K562 (cell line): Measurements from ENCODE around the gene ANKRD11. TPM values are rescaled to one million over a fixed set of nuclear protein-coding genes. Genes with fewer than 3 reads are reported as not detected.

Source experiments
- ATF6 ChIP-seq: sonication (generic); formaldehyde crosslinking; IDR thresholded peaks from 2 replicates; pipeline ENCODE4 v1.4.0; 2020; ENCODE audit warnings: mild to moderate bottlenecking, missing genetic modification reagents
- BRD9 ChIP-seq: fragments of 450-650 bp; IDR thresholded peaks from 2 replicates; pipeline ENCODE4 v1.6.1; 2018; ENCODE audit warnings: low read depth; ENCODE audit not compliant: partially characterized antibody
- CCAR2 ChIP-seq: fragments of 200-400 bp; formaldehyde crosslinking; IDR thresholded peaks from 2 replicates; pipeline ENCODE4 v1.6.1; 2017; ENCODE audit warnings: mild to moderate bottlenecking, low read depth, low read length
- E2F8 ChIP-seq: fragments of 450-650 bp; IDR thresholded peaks from 2 replicates; pipeline ENCODE4 v1.7.1; 2018; ENCODE audit warnings: mild to moderate bottlenecking, low read depth; ENCODE audit not compliant: partially characterized antibody
- E4F1 ChIP-seq: fragments of 250-450 bp; sonication (Bioruptor Pico); IDR thresholded peaks from 2 replicates; pipeline ENCODE4 v1.5.0; 2021; ENCODE audit warnings: mild to moderate bottlenecking, borderline replicate concordance
- HNRNPLL ChIP-seq: fragments of 200-400 bp; formaldehyde crosslinking; IDR thresholded peaks from 2 replicates; pipeline ENCODE4 v1.6.1; 2017; ENCODE audit warnings: low read length, low read depth, mild to moderate bottlenecking; ENCODE audit not compliant: poor library complexity, severe bottlenecking
- HOMEZ ChIP-seq: fragments of 250-450 bp; sonication (Bioruptor Pico); IDR thresholded peaks from 2 replicates; pipeline ENCODE4 v1.4.0; 2020; ENCODE audit warnings: mild to moderate bottlenecking, moderate library complexity
- NFRKB ChIP-seq: fragments of 450-650 bp; IDR thresholded peaks from 2 replicates; pipeline ENCODE4 v1.6.1; 2016; ENCODE audit warnings: low read depth
- NRF1 ChIP-seq, 2 experiments: fragments of 450-650 bp; IDR thresholded peaks in 1 of 2; conservative IDR thresholded peaks in 1 of 2; 2 replicates each; pipeline ENCODE4 v1.6.1; 2014; ENCODE audit warnings: mild to moderate bottlenecking in 2 of 2
- RERE ChIP-seq: sonication (generic); formaldehyde crosslinking; IDR thresholded peaks from 2 replicates; pipeline ENCODE4 v1.8.0; 2023; ENCODE audit warnings: missing genetic modification reagents, mild to moderate bottlenecking, borderline replicate concordance
- polyA plus RNA-seq, 8 experiments: library from polyadenylated mRNA; depleted of rRNA in 4 of 8; stranded (reverse) in 5 of 8; unstranded in 3 of 8; fragments of >200 nt; fragmentation: Nextera tagmentation in 2 of 8; fragmentation: Illumina TruSeq in 1 of 8; extraction: Ambion mirVana in 2 of 8; extraction: Trizol in 1 of 8; gene quantifications; 2 replicates each; pipeline versions ENCODE4 v1.2.1 to v1.2.3, GENCODE V29; 2011 to 2014; ENCODE audit warnings: inconsistent platforms in 1 of 8, missing spikeins in 1 of 8
- total RNA-seq, 7 experiments: library from RNA; depleted of rRNA in 6 of 7; stranded (reverse); fragments of >200 nt in 6 of 7; fragmentation: Illumina TruSeq in 2 of 7; extraction: Trizol in 2 of 7; gene quantifications; 2 replicates each; pipeline versions ENCODE4 v1.2.1 to v1.2.3, GENCODE V29; 2011 to 2021; ENCODE audit warnings: low replicate concordance in 1 of 7

Gene ANKRD11
- total and polyA plus RNA-seq, 9 of the 15 experiments (the other 6 are each of a cell fraction or from before 2014, with no cell fraction given), result 4.7 to 126 (median 31.7) TPM

- TF ChIP-seq HOMEZ (CRISPR knock-in tag) (no peak), ATF6 (CRISPR knock-in tag) (no peak), E4F1 (no peak), BRD9 (no peak), NRF1 (conservative IDR thresholded peaks at IDR 0.05 in 1 of 2, IDR thresholded peaks at IDR 0.05 in 1 of 2) (peak; percentile 41 to 66; a peak in 3 of 4 replicates), CCAR2 (no peak), E2F8 (peak; percentile 74), NFRKB (peak; percentile 37; the same call in 1 of the 2 replicates), HNRNPLL (peak; percentile 52), RERE (CRISPR knock-in tag) (no peak)
Measured at GRCh38 chr16:89505204-89506112, 15.1 kb upstream of the ANKRD11 start (continued).
